ENCODE data around the gene PDILT. TPM values are rescaled to one million over a fixed set of nuclear protein-coding genes. Genes with fewer than 3 reads are reported as not detected.

PDILT gene
- total and polyA plus RNA-seq, 9 of the 15 experiments (the other 6 are each of a cell fraction or from before 2014, with no cell fraction given) = not detected

DNA sequence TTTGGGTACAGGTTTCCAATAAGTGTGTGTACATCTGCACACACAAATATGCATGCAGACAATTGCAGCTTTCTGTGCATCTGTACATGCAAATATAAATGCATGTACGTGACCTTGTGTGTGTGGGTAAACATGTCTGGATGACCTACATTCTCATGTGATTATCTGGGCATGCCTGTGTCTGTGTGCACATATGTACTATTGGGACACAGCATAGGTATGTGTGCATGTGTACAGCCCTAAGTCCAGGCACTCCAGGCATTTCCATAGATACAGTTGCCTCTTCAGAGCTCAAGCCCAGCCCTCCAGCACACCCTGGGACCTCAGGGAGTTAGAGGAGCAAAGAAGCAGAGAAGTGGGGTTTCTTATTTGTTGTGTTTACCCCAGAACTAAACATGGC, 70.1 kb downstream of the PDILT start:
- no peak overlapping the region for H3K4me2 ChIP-seq (ENCODE audit: insufficient read depth, low read length)
- 4% methylated on average over 1 of the region's 1 CpG for WGBS (ENCODE audit: insufficient coverage, low coverage, missing lambda C conversion rate)
- CTCF ChIA-PET (ENCODE audit: low intra/inter-chr PET ratio) = no interaction called here
- BruUV-seq (replicated peaks) = no TSS peak
- H3K9me1 ChIP-seq (ENCODE audit: control insufficient read depth, insufficient read depth, low read length) = no peaks in the 10 kb centered on the region
- no peak overlapping the region for H3K9ac ChIP-seq (ENCODE audit: insufficient read depth in 1 of 2, low read depth in 2 of 2, low read length in 2 of 2)
- DNase-seq (ENCODE audit: extremely low read depth in 1 of 4, low spot score in 3 of 4) (no peak), ATAC-seq (no peak), FAIRE-seq (no peak)
- no peak overlapping the region for H3K4me3 ChIP-seq
- no peaks in the 10 kb centered on the region for H3K9me3 ChIP-seq (replicated peaks; ENCODE audit: control insufficient read depth, insufficient read depth, low read depth, low read length)
- H3K27me3 ChIP-seq (ENCODE audit: control insufficient read depth in 2 of 2, insufficient read depth in 2 of 2, low read length in 2 of 2) = peaks cover 0 to 4% of the 10 kb centered on the region in 2 experiments; a peak in 1 of 5 replicates
- H4K20me1 ChIP-seq (replicated peaks; ENCODE audit: control insufficient read depth, insufficient read depth, low read length) = no peaks in the 10 kb centered on the region
- H3K79me2 ChIP-seq (ENCODE audit: control insufficient read depth, insufficient read depth, low read length) = no peaks in the 10 kb centered on the region
- H2AFZ ChIP-seq (ENCODE audit: low read depth, low read length) = no peak overlapping the region
- in situ Hi-C loops (cut with MboI) (no loop called here), intact Hi-C loops (cut with micrococcal nuclease) (no loop called here)
- H3K4me1 ChIP-seq (replicated peaks in 1 of 2; ENCODE audit: control insufficient read depth in 2 of 2, insufficient read depth in 2 of 2, low read length in 2 of 2) = no peaks in the 10 kb centered on the region
- POLR2A ChIA-PET = interaction anchor here (0.6 kb wide), 1 partner anchor 180 kb away, joined by 4 read pairs; no protein-coding TSS in a partner anchor
- no peaks in the 10 kb centered on the region for H3K36me3 ChIP-seq (ENCODE audit: control insufficient read depth, insufficient read depth, low read length)
- no peak overlapping the region for H3K27ac ChIP-seq (ENCODE audit: extremely low read depth, low read depth, low read length)
- TF ChIP-seq SNIP1 (IDR thresholded peaks at IDR 0.05; ENCODE audit: low read depth) = no peak
- TF ChIP-seq XRCC4 (IDR thresholded peaks at IDR 0.05; ENCODE audit: extremely low read depth, insufficient read depth, insufficient read length) = no peak
- TF ChIP-seq NCOA6 (IDR thresholded peaks at IDR 0.05) = no peak
- TF ChIP-seq, protein P1, sequence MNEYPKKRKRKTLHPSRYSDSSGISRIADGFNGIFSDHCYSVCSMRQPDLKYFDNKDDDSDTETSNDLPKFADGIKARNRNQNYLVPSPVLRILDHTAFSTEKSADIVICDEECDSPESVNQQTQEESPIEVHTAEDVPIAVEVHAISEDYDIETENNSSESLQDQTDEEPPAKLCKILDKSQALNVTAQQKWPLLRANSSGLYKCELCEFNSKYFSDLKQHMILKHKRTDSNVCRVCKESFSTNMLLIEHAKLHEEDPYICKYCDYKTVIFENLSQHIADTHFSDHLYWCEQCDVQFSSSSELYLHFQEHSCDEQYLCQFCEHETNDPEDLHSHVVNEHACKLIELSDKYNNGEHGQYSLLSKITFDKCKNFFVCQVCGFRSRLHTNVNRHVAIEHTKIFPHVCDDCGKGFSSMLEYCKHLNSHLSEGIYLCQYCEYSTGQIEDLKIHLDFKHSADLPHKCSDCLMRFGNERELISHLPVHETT (CRISPR knock-in tag; conservative IDR thresholded peaks at IDR 0.05 in 1 of 2, IDR thresholded peaks at IDR 0.05 in 1 of 2) = no peak

DNA sequence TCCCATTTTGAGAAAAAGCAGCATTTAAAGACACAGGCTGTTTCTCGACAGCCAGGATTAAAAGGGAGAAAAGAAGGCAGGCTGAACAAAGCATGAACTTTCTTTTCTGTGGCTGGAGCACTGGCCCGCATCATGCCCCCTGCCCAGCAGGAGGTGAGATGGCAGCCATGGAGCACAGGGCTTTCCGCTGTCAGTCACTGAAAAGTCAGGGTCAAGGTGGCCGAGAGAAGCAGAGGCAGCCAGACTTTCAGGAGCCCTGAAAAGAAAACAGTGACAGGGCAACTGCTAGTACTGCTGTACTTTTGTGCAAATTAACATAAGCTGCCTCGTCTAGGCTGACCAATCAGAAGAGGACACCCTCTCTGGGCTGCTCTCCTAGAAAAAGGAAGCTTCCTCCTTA, 71.4 kb downstream of the PDILT start:
- H2AFZ ChIP-seq (ENCODE audit: low read depth, low read length) = no peak overlapping the region
- ChIA-PET CTCF (ENCODE audit: low intra/inter-chr PET ratio) (no interaction called here), POLR2A (no interaction called here)
- no peaks in the 10 kb centered on the region for H3K79me2 ChIP-seq (ENCODE audit: control insufficient read depth, insufficient read depth, low read length)
- no peak for TF ChIP-seq DIDO1 (tag; IDR thresholded peaks at IDR 0.05; ENCODE audit: low read depth)
- TF ChIP-seq SMARCC2 (IDR thresholded peaks at IDR 0.05; ENCODE audit: low read depth) = no peak
- no peak overlapping the region for H3K9ac ChIP-seq (ENCODE audit: insufficient read depth in 1 of 2, low read depth in 2 of 2, low read length in 2 of 2)
- H3K4me3 ChIP-seq = no peak overlapping the region
- intact Hi-C loops (cut with micrococcal nuclease) = no loop called here
- H3K9me3 ChIP-seq (replicated peaks; ENCODE audit: control insufficient read depth, insufficient read depth, low read depth, low read length) = no peaks in the 10 kb centered on the region
- H3K4me1 ChIP-seq (replicated peaks in 1 of 2; ENCODE audit: control insufficient read depth in 2 of 2, insufficient read depth in 2 of 2, low read length in 2 of 2) = no peaks in the 10 kb centered on the region
- H3K36me3 ChIP-seq (ENCODE audit: control insufficient read depth, insufficient read depth, low read length) = no peaks in the 10 kb centered on the region
- no peak overlapping the region for H3K27ac ChIP-seq (ENCODE audit: extremely low read depth, low read depth, low read length)
- DNase-seq (ENCODE audit: extremely low read depth in 1 of 4, low spot score in 3 of 4) (no peak), ATAC-seq (no peak), FAIRE-seq (no peak)
- no peaks in the 10 kb centered on the region for H3K9me1 ChIP-seq (ENCODE audit: control insufficient read depth, insufficient read depth, low read length)
- no TSS peak for BruUV-seq (replicated peaks)
- H3K4me2 ChIP-seq (ENCODE audit: insufficient read depth, low read length) = no peak overlapping the region
- peaks cover 0 to 4% of the 10 kb centered on the region in 2 experiments; a peak in 1 of 5 replicates for H3K27me3 ChIP-seq (ENCODE audit: control insufficient read depth in 2 of 2, insufficient read depth in 2 of 2, low read length in 2 of 2)
- WGBS (ENCODE audit: insufficient coverage, low coverage, missing lambda C conversion rate) = 0% methylated on average over 5 of the region's 5 CpGs
- in situ Hi-C loops (cut with MboI) = no loop called here
- no peaks in the 10 kb centered on the region for H4K20me1 ChIP-seq (replicated peaks; ENCODE audit: control insufficient read depth, insufficient read depth, low read length)
